Activated naive CD8-positive, alpha-beta T cell treated with anti-CD3 and anti-CD28 coated beads, Interleukin-2, amount 50 U/mL, for 16 hours (primary cell): ENCODE results near the gene TMEM119.
"Not testable (repeated sequence)": the region's sequence is repeated elsewhere in the genome, so short reads cannot be mapped to it uniquely, and the experiment has no call there.

Experiments
- DNase-seq: peaks from one replicate; pipeline ENCODE4 v3.0.0-alpha.2; 2020; ENCODE audit warnings: low read depth, low spot score

TMEM119 gene

GRCh38 chr12:108565146-108565545, 32.7 kb downstream of the TMEM119 start:
- no peak for DNase-seq

GRCh38 chr12:108564724-108565123, 33.2 kb downstream of the TMEM119 start:
- DNase-seq: no peak

GRCh38 chr12:108563804-108564151, 34.1 kb downstream of the TMEM119 start:
- DNase-seq: no peak

- peak; percentile 74 for DNase-seq
Measured at GRCh38 chr12:108563136-108563803, 34.6 kb downstream of the TMEM119 start.

GRCh38 chr12:108562348-108563135, 35.3 kb downstream of the TMEM119 start, which contains the start of gene ISCU:
Gene ISCU, plus strand, starts transcription at chr12:108562596. Its CDS starts 27 bp downstream, at chr12:108562623.
- DNase-seq: peak; percentile 97

GRCh38 chr12:108561852-108562347, 36.0 kb downstream of the TMEM119 start:
- no peak for DNase-seq

- DNase-seq: peak; percentile 60
Measured at GRCh38 chr12:108560752-108561719, 36.8 kb downstream of the TMEM119 start, which contains the start of gene SART3. Gene SART3, minus strand, starts transcription at chr12:108561173. Its CDS starts 19 bp downstream, at chr12:108561154.

- no peak for DNase-seq
Measured at GRCh38 chr12:108560321-108560721, 37.6 kb downstream of the TMEM119 start.

GRCh38 chr12:108559748-108560147, 38.1 kb downstream of the TMEM119 start:
- DNase-seq: no peak

- DNase-seq: no peak
Measured at GRCh38 chr12:108559007-108559655, 38.8 kb downstream of the TMEM119 start.

GRCh38 chr12:108555383-108555782, 42.5 kb downstream of the TMEM119 start:
- not testable (repeated sequence) for DNase-seq

- DNase-seq: no peak
Measured at GRCh38 chr12:108553799-108554198, 44.1 kb downstream of the TMEM119 start.

GRCh38 chr12:108551535-108551934, 46.3 kb downstream of the TMEM119 start:
- no peak for DNase-seq

GRCh38 chr12:108548954-108549521, 48.8 kb downstream of the TMEM119 start:
- DNase-seq: no peak

- DNase-seq: no peak
Measured at GRCh38 chr12:108547686-108548085, 50.2 kb downstream of the TMEM119 start.

- no peak for DNase-seq
Measured at GRCh38 chr12:108543652-108544051, 54.2 kb downstream of the TMEM119 start.

GRCh38 chr12:108542320-108542719, 55.6 kb downstream of the TMEM119 start:
- DNase-seq: no peak
